Adrenal gland (tissue), 12 donors: ENCODE results near the gene SEMA4C. TPM values are rescaled to one million over a fixed set of nuclear protein-coding genes. Genes with fewer than 3 reads are reported as not detected.

Source experiments
- DNase-seq, 7 donors: peaks; one replicate each; pipeline ENCODE4 v3.0.0-alpha.2; 2019 to 2020
- H3K27ac ChIP-seq, 5 donors: fragments of 200-600 bp; sonication (generic) in 4 of 5; 1 replicate in 3 of 5; 2 replicates in 2 of 5; pipeline versions ENCODE4 v1.5.1 to v1.8.0; 2016 to 2020; ENCODE audit warnings: mild to moderate bottlenecking in 1 of 5
- H3K27me3 ChIP-seq: fragments of 200-600 bp; 2 replicates; pipeline ENCODE4 v1.8.0; 2021
- H3K36me3 ChIP-seq, 2 donors: fragments of 200-600 bp; replicated peaks in 1 of 2; 1 replicate in 1 of 2; 2 replicates in 1 of 2; pipeline versions ENCODE4 v1.5.1 to v1.8.0; 2018 to 2022
- H3K4me1 ChIP-seq, 2 donors: fragments of 200-600 bp; replicated peaks in 1 of 2; 1 replicate in 1 of 2; 2 replicates in 1 of 2; pipeline versions ENCODE4 v1.5.1 to v1.8.0; 2018 to 2021
- H3K4me3 ChIP-seq, 4 donors: fragments of 200-600 bp; sonication (generic) in 3 of 4; one replicate each; pipeline ENCODE4 v1.5.1; 2016 to 2018
- H3K9me3 ChIP-seq, 3 donors: fragments of 200-600 bp; sonication (generic) in 1 of 3; replicated peaks in 1 of 3; 1 replicate in 2 of 3; 2 replicates in 1 of 3; pipeline versions ENCODE4 v1.5.1 to v1.8.0; 2016 to 2021
- POLR2A ChIP-seq, 2 donors: fragments of 450-650 bp; IDR thresholded peaks; one replicate each; pipeline ENCODE4 v1.6.1; 2017; ENCODE audit warnings: antibody characterized with exemption in 2 of 2, mild to moderate bottlenecking in 2 of 2, moderate library complexity in 1 of 2
- WGBS, 4 donors: extraction: QIAGEN DNeasy Blood & Tissue Kit in 2 of 4; methylation state at CpG; one replicate each; pipeline versions ENCODE4 v1.1.5 to v1.1.7; 2013 to 2017; 5-methylcytosine and 5-hydroxymethylcytosine counted together
- intact Hi-C, 2 donors: fragments of 100-400 bp; cut with DNase I; formaldehyde crosslinking; loops; one replicate each; pipeline versions ENCODE4 v1.14.1 to v1.15.0; 2022 to 2023
- polyA plus RNA-seq, 3 donors: library from polyadenylated mRNA; stranded (reverse); fragments of 200-250 nt in 2 of 3; fragments of 350-450 nt in 1 of 3; fragmentation: Illumina TruSeq in 1 of 3; extraction: RNeasy Lipid Tissue Mini Kit (QIAGEN cat#74804) in 1 of 3; gene quantifications; one replicate each; pipeline ENCODE4 v1.2.3, GENCODE V29; 2013 to 2014
- total RNA-seq, 9 donors: library from RNA; depleted of rRNA in 4 of 9; stranded (reverse); fragments of >200 nt in 4 of 9; fragments of 120-200 nt in 1 of 9; fragmentation: NEBNext Ultra II Directional in 1 of 9; extraction: Animal tissue kit (Norgen Biotek cat#: 25700) in 1 of 9; gene quantifications; one replicate each; pipeline versions ENCODE4 v1.1.0 to v1.2.4, GENCODE V29; 2013 to 2023
- TF ChIP-seq, protein P1 (sequence below), 6 experiments: fragments of 450-650 bp in 4 of 6; fragments of 200-600 bp in 2 of 6; sonication (generic) in 1 of 6; IDR thresholded peaks; 1 replicate in 5 of 6; 2 replicates in 1 of 6; pipeline versions ENCODE4 v1.5.1 to v1.8.0; 2016 to 2021; ENCODE audit warnings: antibody characterized with exemption in 6 of 6, mild to moderate bottlenecking in 2 of 6, moderate library complexity in 1 of 6
- donor health status: healthy with polysubstance abuse.
- donor health status: Bipolar disorder and iron deficiency.
- donor health status: DM: yes; HTN: yes; CAD: no.
- donor health status: DM: no; HTN: no; CAD: no.
- donor health status: DM: no; HTN: no; CAD: no.
- donor health status: DM: yes; HTN: yes; CAD: no.

SEMA4C gene
- total and polyA plus RNA-seq, 12 donors: 4.4 to 31.6 (median 23.2) TPM

DNA sequence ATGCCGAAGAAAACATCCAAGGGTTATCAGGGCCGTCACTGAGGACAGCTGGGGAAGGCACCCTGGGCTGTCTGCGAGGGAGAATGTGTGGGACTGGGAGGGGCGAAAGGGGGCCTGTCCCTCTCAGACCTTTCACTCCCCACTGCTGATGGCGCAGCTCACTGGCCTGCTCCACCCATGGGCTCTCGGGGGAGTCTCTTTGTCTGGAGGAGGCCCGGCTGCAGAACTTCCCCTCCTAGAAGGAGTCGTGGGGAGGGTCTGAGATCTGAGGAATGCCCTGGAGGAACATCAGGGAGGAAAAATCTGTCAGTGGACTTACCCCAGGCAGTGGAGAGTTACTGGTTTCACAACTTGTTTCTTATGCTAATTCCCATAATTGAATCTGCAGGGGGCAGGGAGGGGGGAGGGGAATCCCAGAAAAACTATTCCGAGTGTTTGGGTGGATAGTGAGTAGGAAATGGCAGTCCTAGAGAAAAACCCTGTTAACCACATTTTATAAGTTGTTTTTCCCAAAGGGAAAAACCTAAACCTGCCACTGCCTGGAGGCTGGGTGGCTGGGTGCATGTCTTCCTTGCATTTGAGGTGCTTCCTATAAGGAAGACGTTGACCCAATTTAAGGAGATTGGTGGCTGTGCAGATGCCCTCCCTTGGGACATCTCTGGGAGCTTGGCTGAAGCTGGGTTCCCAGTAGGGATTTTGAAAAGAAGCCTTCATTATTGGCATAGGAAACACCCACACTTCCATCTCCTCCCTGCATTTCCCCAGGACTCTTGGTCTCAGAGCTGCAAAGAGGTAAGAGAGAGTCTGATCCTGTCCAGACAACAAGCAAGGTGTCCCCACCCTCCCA lies 11.7 kb upstream of the SEMA4C start:
- WGBS, 4 donors: 68 to 77% (median 74%) methylated on average over 8 to 10 of the region's 10 CpGs
- no peak for DNase-seq
- TF ChIP-seq, protein P1, sequence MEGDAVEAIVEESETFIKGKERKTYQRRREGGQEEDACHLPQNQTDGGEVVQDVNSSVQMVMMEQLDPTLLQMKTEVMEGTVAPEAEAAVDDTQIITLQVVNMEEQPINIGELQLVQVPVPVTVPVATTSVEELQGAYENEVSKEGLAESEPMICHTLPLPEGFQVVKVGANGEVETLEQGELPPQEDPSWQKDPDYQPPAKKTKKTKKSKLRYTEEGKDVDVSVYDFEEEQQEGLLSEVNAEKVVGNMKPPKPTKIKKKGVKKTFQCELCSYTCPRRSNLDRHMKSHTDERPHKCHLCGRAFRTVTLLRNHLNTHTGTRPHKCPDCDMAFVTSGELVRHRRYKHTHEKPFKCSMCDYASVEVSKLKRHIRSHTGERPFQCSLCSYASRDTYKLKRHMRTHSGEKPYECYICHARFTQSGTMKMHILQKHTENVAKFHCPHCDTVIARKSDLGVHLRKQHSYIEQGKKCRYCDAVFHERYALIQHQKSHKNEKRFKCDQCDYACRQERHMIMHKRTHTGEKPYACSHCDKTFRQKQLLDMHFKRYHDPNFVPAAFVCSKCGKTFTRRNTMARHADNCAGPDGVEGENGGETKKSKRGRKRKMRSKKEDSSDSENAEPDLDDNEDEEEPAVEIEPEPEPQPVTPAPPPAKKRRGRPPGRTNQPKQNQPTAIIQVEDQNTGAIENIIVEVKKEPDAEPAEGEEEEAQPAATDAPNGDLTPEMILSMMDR (IDR thresholded peaks at IDR 0.05): no peak
- no peak for TF ChIP-seq POLR2A (IDR thresholded peaks at IDR 0.05)
- Histone ChIP-seq H3K4me3 (no peak overlapping the region), H3K4me1 (peaks cover 0 to 15% of the 10 kb centered on the region in 2 donors), H3K36me3 (no peaks in the 10 kb centered on the region), H3K9me3 (no peaks in the 10 kb centered on the region), H3K27ac (no peak overlapping the region), H3K27me3 (no peaks in the 10 kb centered on the region)
- intact Hi-C loops: no loop called here

DNA sequence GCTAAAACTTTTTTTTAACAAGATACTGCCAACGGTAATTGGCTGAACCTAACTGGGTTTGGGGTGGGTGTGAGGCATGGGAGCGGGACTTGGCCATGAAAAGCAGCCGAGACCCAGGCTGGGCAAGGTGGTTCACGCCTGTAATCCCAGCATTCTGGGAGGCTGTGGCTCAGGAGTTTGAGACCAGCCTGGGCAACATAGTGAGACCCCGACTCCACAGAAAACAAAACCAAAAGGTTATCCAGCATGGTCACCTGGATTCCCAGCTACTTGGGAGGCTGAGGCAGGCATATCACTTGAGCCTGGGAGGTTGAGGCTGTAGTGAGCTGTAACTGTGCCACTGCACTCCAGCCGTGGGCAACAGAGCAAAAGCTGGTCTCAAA lies 11.0 kb upstream of the SEMA4C start:
- Histone ChIP-seq H3K27me3 (no peaks in the 10 kb centered on the region), H3K27ac (no peak overlapping the region), H3K4me3 (no peak overlapping the region), H3K36me3 (no peaks in the 10 kb centered on the region), H3K9me3 (no peaks in the 10 kb centered on the region), H3K4me1 (peaks cover 0 to 15% of the 10 kb centered on the region in 2 donors)
- DNase-seq: no peak
- intact Hi-C loops: no loop called here
- 79 to 91% (median 82%) methylated on average over 5 to 6 of the region's 6 CpGs for WGBS, 4 donors
- no peak for TF ChIP-seq POLR2A (IDR thresholded peaks at IDR 0.05)
- TF ChIP-seq, protein P1 (IDR thresholded peaks at IDR 0.05): no peak

DNA sequence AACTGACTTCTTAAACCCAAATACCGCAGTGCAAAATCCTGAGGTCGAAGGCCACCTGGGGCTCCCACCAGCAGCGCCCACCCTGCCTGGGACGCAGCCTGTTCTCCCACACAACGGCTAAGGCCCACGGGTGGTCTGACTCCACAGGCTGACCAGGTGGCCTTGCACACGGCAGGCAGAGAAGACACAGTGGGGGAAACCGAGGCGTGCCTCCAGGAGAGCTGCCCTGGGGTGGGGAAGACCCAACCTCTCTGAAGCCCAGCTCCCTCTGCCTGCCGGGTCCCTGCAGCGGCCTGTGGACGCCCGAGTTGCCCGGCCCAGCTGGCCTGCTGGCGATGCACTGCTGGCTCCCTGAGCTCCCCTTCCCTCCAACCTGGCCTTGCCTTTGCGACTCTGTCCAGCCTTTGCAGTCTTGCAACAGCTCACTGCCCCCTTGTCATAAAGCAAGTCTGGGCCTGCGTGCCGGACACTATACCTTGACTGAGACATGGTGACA lies 9.7 kb upstream of the SEMA4C start:
- Histone ChIP-seq H3K4me1 (peaks cover 0 to 6% of the 10 kb centered on the region in 2 donors), H3K9me3 (no peaks in the 10 kb centered on the region), H3K4me3 (no peak overlapping the region), H3K27ac (no peak overlapping the region), H3K36me3 (no peaks in the 10 kb centered on the region), H3K27me3 (no peaks in the 10 kb centered on the region)
- TF ChIP-seq, protein P1 (IDR thresholded peaks at IDR 0.05): no peak
- no peak for TF ChIP-seq POLR2A (IDR thresholded peaks at IDR 0.05)
- intact Hi-C loops: no loop called here
- no peak for DNase-seq
- WGBS, 4 donors: 91 to 98% (median 94%) methylated on average over 11 to 18 of the region's 18 CpGs

DNA sequence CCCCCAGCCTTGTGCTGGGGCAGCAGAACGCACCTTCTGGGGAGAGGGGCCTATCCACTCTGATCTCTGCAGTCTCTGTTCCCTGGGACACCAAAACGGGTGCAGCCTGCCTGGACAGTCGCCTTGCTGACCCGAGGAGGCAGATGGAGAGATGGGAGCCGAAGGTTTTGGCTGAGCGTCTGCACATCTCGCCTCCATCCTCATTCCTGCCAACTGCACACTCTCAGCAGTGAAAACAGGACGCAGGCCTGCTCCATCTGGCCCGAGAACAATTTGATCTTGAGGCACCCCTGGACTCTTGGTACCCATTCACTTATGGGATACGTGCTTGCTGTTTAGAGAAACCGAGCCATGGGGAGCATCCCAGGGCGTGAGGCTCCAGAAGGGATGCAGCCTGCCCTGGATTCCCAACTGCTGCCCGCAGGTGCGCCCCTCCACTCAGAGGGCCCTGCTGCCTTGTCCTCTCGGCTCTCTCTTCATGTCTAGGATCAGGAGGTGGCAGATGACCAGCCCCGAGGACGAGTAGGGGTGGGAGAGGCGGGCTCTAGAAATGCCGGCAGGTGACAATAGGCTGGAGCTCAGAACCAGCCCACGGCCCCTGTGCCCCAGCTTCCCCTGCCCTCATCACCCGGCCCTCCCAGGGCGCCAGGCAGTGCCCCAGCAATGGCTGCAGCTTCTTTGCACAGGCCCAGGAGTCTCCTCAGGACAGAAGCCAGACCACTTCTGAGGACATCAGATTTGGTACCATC lies 9.1 kb upstream of the SEMA4C start:
- H3K27me3 ChIP-seq: no peaks in the 10 kb centered on the region
- no peaks in the 10 kb centered on the region for H3K36me3 ChIP-seq
- intact Hi-C loops: no loop called here
- TF ChIP-seq POLR2A (IDR thresholded peaks at IDR 0.05): no peak
- TF ChIP-seq, protein P1 (IDR thresholded peaks at IDR 0.05): no peak
- H3K27ac ChIP-seq: no peak overlapping the region
- H3K9me3 ChIP-seq: no peaks in the 10 kb centered on the region
- DNase-seq: no peak
- H3K4me3 ChIP-seq: no peak overlapping the region
- 77 to 90% (median 89%) methylated on average over 7 to 22 of the region's 22 CpGs for WGBS, 4 donors
- H3K4me1 ChIP-seq: peaks cover 0 to 7% of the 10 kb centered on the region in 2 donors
